NCI-H187 treated with DMSO at 0.1 percent for 48 hours (cell line): ENCODE results near the gene FADS2.
"Not testable (repeated sequence)": the region's sequence is repeated elsewhere in the genome, so short reads cannot be mapped to it uniquely, and the experiment has no call there.

Source experiments
- DNase-seq: peaks from one replicate; lab custom pipeline; 2025; lab: John Stamatoyannopoulos, UW

FADS2 gene

DNA sequence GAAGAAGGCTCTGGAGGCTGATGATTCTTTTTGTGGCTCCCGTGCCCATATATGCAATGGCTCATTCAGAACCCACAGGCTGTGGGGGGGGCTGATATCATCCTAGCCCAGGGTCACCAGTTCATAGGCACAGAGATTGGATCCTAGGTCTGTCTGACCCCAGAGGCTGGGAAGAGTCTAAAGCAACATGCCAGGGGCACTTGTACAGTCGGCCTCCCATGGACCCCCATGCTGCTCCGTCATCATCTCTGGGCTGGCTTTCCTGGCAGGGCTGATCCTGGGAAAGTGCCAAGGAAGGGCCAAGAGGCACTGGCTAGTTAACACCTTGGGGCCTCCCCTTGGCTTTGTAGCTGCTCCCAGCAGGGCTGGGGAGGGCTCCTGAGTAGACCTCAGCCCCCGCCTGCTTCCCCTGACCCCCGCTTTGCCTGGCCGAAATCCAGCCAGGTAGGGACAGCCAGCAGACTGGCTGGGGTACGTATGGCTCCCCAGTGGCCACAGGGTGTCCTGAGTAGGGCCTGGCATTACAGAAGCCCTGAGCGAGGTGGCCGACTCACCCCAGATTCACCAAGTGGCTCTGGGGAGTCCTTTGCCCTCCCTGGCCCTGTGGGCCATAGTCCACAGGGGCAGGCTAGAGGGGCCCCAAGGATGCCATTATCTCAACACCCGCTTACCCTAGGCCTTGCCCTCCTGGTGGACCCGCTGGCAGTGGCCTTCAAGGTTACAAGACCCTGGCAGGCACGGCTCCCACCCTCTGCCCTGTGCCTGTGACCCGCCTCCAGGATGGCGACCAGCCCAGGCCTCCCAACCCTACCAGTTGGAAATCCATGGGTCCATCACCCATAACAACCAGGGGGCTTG lies 40.7 kb downstream of the FADS2 start:
- no peak for DNase-seq

GRCh38 chr11:61869429-61869707 lies 41.3 kb downstream of the FADS2 start:
- no peak for DNase-seq

DNA sequence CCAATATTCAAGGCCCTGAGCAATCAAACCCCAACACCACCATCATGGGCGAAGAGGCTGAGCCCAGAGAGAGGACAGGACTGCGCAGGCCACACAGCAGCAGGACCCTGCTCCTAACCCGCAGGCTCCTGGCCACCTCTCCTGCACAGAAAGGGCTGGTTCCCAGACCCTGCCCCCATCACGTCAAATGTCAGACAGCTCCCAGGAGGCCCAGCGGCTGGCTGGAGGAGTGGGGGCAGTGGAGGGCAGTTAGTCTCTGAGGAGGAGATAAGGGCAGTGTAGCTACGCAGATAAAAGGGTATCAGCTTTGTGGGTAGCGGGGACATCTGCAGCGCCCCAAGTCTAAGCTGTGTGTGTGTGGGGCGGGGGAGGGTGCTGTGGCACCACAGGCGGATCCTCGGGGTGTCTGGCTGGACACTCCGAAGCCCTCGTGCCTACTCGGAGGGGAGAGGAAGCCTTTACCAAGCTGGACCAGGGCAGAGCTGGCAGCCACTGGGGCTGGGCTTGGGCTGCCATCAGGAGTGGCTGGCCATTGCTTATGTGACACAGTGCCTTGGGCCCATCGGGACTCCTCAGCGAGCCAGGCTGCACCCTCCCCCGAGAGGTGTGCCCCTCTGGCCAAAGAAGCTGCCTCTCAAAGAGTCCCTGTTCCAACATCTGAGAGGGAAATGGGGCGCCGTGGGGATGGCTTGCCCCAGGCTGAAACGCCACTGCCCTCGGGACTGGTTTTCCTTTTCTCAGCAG lies 41.8 kb downstream of the FADS2 start:
- DNase-seq = no peak

DNA sequence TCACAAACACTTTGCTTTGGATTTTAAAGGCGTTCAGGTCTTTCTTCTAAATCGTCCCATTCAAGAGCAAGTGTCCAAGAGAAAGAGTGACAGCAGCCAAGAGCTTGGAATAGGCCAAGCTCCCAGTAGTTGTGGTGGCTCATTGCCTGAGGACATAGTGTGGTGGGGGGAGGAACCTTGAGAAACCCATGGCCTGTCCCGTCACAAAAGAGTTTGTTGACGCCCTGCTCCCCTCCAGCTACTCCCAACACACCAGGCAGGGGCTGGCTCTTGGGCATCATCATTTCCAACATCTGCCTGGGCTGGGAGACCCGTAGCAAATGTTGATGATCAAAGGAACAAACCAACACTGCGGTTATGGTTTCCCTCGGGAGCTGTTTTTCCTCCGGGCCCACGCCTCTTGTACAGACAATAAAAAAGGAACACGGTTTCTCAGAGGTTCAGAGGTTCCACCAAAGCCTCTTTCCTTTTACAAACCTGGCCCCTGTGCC lies 42.5 kb downstream of the FADS2 start:
- DNase-seq = no peak

DNA sequence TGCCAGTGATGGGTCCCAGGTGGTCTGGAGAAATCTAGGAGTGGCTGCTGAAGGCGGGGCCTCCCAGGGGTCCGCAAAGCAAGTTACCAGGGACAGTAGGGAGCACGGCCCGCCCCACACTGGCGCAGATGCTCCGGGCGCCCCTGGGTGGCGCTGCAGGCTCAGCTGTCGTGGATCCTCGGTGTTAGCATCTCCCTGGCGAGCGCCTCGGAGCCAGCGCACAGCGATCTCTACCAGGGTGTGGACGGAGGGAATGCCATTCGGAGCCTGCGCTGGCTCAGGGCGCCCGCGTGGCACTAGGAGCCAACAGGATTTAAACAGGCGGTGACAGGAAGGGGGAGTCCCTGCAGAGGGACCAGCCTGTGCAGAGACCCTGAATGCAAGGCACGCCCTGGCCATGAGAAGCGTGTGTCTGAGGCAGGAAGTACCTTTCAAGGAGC lies 43.1 kb downstream of the FADS2 start:
- no peak for DNase-seq

DNA sequence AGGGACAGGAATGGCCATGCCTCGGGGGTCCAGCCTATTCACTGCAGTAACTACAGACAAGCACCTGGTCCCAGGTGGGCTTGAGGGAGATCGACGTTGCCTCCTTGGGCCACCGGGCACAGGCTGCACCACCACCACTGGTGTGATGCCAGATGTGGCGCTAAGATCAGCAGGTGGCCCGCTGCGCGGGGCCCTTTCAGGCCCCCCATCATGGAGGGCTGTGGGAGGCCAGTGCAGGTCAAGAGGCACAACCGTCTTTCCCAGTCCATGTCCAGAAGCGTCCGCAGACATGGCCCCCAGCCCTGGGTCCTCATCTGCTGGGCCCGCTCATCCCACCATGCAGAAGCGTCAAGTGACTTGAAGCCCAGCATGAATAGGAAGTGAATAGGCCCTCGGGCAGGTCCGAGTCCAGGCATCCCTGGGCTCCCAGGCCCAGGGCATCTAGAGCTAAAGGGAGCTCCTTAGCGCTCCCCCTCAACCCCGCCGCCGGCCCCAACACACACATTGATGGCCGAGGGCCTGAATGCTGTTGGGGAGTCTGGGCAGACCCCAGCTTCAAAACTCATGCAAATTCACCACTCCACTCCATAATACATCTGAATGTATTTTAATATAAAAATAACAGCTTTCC lies 45.0 kb downstream of the FADS2 start:
- no peak for DNase-seq

DNA sequence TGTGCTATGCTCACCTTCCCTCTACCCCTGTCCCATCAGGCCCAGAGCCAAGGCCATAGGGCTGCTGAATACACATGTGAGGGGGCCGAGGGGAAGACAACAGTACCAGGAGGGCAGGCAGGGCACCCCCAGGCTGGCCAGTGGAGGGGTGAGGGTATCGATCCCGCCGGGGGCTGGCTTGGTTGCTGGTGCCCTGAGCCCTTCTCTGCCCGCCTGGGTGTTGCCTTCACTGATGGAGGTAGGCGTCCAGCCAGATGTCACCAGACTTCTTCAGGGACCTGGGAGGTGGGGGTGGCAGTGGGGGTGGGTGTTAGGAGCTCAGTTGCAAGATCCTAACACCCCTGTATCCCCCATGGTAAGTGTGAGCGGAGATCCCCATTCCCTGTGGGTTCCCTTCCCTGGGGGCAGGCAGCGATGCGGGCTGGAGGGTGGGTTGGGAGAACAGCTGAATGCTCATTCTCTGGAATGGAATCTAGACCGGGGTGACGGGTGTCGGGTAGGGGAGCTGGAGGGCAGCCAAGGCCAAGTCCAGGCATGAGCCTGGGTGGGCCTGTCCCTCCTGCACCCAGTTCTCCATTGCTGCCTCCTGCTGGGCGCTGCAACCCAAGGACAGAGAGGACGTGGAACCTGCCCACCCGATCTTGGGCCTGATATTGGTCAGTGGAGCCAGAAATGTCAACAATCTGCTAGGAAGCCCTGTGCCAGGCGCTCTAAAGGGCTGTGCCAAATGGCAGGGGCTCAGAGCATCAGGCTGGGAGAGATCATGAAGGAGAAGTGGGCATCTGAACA lies 45.7 kb downstream of the FADS2 start:
- no peak for DNase-seq

DNA sequence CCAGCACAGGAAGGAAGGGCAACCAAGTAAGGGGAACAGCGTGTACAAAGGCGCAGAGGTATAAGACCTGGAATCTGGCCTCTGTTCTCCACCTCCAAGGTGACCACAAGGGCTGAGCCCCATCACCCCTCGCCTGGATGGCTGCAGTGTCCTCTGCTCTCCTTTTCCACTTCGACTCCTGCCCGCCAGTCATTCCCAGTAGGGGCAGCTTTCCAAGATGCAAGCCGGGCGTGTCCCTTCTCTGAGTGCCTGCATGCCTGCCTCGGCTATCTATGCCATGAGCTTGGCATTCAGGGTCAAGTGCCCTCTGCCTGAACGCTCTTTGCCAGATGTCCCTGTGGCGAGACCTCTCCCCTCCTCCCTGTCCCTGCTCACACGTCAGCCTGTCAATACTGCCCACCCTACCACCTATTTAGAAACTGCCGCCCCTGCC lies 46.3 kb downstream of the FADS2 start:
- DNase-seq = no peak

DNA sequence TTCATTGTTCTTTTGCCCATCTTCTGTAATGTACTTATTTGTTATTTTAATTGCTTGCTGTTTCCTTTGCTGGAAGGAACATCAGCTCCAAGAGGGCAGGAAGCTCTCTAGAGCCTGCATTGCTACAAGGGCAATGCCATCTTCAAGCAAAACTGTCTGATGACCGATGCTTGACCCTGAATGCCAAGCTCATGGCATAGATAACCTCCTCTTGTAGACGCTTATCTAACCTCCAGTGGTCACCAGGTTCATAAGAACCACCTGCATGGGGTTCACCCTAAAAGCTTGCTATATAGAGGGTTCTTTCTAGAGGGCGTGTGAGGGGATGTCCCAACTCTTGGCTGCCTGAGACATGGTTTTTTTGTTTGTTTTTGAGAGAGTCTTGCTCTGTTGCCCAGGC lies 46.8 kb downstream of the FADS2 start:
- no peak for DNase-seq

GRCh38 chr11:61875698-61876097 lies 47.6 kb downstream of the FADS2 start:
- DNase-seq = no peak

DNA sequence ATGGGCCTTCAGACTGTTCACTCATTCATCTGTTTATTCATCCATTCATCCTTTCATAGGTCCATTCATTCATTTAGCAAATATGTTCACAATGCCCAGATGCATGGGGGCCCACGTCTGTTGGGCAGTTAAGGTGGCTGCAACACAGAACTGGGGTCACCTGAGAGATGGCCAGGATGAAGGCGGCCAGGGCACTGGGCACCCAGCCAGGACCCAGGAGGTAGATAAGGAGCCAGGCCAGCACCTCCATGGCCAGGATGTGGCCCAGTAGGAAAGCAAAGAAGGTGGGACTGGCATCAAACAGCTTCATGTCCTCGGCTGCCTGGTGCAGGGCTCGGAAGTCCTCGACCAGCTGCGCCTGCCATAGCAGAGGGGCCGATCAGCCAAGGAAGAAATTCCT lies 51.1 kb downstream of the FADS2 start:
- no peak for DNase-seq

DNA sequence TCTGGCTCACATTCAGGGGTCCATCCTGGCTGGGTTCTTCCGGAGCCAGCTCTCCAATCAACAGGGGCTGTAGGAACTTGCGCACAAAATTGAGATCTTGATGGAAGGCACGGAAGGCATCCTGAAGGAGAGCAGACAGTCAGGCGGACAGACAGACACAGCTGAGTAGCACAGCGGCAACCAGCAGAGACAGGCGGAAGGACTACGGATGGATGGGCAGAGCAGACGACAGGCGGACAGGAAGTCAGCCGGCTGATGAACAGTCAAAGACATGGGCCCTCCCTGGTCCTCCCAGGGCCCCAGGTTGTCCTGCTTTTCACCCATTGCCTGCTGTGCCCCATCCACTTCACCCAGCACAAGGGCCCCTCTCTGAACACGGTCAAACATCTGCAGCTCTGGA lies 51.9 kb downstream of the FADS2 start:
- no peak for DNase-seq

- DNase-seq = no peak
These were observed 52.4 kb downstream of the FADS2 start for GRCh38 chr11:61880454-61880853.

DNA sequence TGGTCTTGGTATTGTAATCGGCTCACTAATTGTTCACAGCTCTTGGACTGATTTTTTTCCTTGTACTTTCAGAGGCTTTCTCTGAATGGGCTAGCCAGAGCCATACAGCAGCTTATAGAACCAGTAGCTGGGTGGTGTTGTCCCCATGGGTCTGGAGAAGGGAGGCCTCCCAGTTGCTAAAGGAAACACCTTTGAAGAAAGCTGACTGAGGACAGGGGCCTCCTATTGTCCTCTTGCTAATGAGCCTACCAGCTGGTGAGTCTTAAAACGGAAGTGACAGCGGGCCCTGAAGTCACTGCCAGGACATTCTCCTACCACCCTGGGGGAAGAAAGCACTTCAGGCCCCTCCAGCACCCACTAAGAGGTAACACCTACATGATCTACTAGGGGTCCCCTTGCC lies 53.3 kb downstream of the FADS2 start:
- no peak for DNase-seq

DNA sequence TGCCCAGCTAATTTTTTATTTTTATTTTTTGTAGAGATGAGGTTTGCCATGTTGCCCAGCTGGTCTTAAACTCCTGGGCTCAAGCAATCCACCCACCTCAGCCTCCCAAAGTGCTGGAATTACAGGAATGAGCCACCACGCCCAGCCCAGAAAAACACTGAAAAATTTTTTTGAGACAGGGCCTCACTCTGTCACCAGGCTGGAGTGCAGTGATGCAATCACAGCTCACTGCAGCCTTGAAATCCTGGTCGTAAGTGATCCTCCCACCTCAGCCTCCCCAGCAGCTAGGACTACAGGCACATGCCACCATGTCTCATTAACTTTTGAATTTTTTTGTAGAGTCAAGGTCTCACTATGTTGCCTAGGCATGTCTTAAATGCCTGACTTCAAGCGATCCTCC lies 54.2 kb downstream of the FADS2 start:
- DNase-seq = not testable (repeated sequence)

DNA sequence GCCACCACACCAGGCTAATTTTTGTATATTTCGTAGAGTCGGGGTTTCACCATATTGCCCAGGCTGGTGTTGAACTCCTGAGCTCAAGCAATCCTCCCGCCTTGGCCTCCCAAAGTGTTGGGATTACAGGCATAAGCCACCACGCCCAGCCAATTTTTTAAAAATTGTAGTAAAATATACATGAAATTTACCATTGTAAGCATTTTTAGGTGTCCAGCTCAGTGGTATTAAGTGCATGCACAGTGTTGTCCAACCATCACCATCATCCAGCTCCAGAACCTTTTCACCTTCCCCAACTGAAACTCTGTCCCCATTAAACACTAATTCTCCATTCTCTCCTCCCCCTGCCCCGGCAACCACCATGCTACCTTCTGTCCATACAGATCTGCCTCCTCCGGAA lies 54.8 kb downstream of the FADS2 start:
- DNase-seq = no peak

GRCh38 chr11:61883327-61883726 lies 55.2 kb downstream of the FADS2 start:
- no peak for DNase-seq

DNA sequence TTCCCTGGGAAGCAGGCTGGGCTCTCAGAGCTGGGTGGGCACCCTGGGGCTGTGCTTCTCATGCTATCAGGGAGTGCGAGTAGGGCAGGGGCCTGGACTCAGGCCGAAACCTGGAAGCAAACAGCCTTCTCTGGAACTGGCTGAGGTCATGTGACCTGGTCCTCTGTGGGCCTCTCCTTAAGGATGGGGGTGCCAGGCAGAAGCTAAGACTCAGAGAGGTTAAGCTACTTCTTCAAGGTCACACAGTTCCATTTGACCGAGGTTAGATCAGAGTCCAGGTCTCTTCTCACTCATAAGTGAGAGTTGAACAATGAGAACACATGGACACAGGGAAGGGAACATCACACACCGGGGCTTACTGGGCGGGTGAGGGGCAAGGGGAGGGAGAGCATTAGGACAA lies 55.8 kb downstream of the FADS2 start:
- no peak for DNase-seq

GRCh38 chr11:61885166-61885778 lies 57.2 kb downstream of the FADS2 start:
- DNase-seq = peak; percentile 77

DNA sequence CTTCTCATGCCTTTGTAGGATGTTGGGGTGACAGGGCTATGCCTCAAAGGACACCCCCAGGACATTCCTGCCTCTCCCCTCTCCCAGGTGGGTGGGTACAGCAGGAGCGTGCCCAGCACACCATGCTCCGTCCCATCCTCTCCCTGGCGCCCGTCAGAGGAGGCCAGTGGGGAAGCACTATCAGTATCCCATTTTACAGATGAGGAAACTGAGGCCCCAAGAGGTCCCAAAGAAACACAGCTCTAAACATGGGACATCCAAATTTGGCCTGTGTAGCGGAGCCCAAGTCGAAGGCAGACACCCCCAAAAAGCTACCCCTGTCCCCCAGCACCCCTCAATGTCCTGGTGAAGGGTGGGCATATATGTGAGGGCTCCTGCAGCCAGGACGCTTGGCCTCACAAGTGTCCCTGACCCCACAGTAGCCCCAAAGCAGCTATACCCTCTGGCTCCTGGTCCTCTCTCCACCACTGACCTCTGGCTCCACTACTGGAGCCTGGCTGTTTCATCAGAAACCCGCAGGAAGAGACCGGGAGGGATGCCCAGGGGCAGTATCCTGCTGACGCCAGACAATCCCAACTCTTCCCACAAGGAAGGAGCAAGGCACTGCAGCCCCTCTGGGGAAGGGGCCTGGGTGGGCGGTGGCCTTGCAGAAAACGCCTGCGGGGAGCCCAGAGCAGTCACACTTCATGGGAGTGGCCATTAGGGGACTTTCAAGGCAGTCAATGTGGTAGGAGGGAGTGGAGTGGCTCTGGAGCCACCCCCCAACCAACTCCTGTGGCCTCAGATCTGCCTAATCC lies 57.9 kb downstream of the FADS2 start:
- no peak for DNase-seq

DNA sequence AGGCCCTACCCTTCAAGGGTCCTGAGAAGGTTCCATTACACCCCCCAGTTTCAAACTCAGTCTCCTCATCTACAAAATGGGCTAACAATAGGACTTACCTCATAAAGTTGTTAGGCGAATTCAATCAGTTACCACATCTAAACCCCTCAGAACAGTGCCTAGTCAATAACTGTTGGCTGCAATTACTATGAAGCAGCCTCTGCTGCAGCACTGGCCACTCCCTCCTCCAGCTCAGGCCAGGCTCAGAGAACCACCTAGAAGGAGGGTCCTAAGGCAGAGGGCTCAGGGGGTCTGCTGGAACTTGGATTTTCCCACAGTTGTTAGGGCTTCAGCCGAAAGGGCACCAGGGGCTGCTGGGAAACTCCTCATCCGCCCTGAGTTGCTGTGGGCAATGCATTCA lies 58.5 kb downstream of the FADS2 start:
- no peak for DNase-seq
